ENCODE data around the gene DIRAS1.

- TF ChIP-seq POLR2A (IDR thresholded peaks at IDR 0.05; ENCODE audit: low read depth, low read length), result no peak
- TF ChIP-seq CTCF (conservative IDR thresholded peaks at IDR 0.05; ENCODE audit: low read depth, low read length), result no peak
- no peak for TF ChIP-seq SMC3 (IDR thresholded peaks at IDR 0.05; ENCODE audit: low read depth, low read length)
- no peak for TF ChIP-seq RAD21 (IDR thresholded peaks at IDR 0.05; ENCODE audit: low read length)
Observed at GRCh38 chr19:2716275-2716650, 4.9 kb downstream of the DIRAS1 start.
